ENCODE measurements around the gene IQCH. TPM values are rescaled to one million over a fixed set of nuclear protein-coding genes. Genes with fewer than 3 reads are reported as not detected.

The IQCH gene
- total RNA-seq: 1.0 and 1.1 TPM in 2 replicates

- DNase-seq (ENCODE audit: low read depth in 2 of 2): peak; percentile 86 to 97
Measured at GRCh38 chr15:67254238-67255175, at the start of gene IQCH, which contains the start of gene AAGAB. Gene IQCH, plus strand, starts transcription at chr15:67254786. Its CDS starts 111 bp downstream, at chr15:67254897. Gene AAGAB, minus strand, starts transcription at chr15:67254661. Its CDS starts 30 bp downstream, at chr15:67254631.

- no peak for DNase-seq (ENCODE audit: low read depth in 2 of 2)
Measured at GRCh38 chr15:67207555-67208207, 46.9 kb upstream of the IQCH start.

- DNase-seq (ENCODE audit: low read depth in 2 of 2): no peak
Measured at GRCh38 chr15:67208396-67208795, 46.2 kb upstream of the IQCH start.

GRCh38 chr15:67210555-67211168 is 43.9 kb upstream of the IQCH start:
- DNase-seq (ENCODE audit: low read depth in 2 of 2): no peak

GRCh38 chr15:67212684-67213367 is 41.8 kb upstream of the IQCH start:
- DNase-seq (ENCODE audit: low read depth in 2 of 2): no peak

GRCh38 chr15:67215102-67215501 is 39.5 kb upstream of the IQCH start:
- DNase-seq (ENCODE audit: low read depth in 2 of 2): no peak

GRCh38 chr15:67216859-67217258 is 37.7 kb upstream of the IQCH start:
- no peak for DNase-seq (ENCODE audit: low read depth in 2 of 2)

GRCh38 chr15:67218428-67218827 is 36.2 kb upstream of the IQCH start:
- DNase-seq (ENCODE audit: low read depth in 2 of 2): no peak

GRCh38 chr15:67219288-67219687 is 35.3 kb upstream of the IQCH start:
- DNase-seq (ENCODE audit: low read depth in 2 of 2): no peak

- no peak for DNase-seq (ENCODE audit: low read depth in 2 of 2)
Measured at GRCh38 chr15:67224889-67225288, 29.7 kb upstream of the IQCH start.

- no peak for DNase-seq (ENCODE audit: low read depth in 2 of 2)
Measured at GRCh38 chr15:67225336-67225735, 29.2 kb upstream of the IQCH start.

- no peak for DNase-seq (ENCODE audit: low read depth in 2 of 2)
Measured at GRCh38 chr15:67227431-67227830, 27.2 kb upstream of the IQCH start.

- DNase-seq (ENCODE audit: low read depth in 2 of 2): no peak
Measured at GRCh38 chr15:67227846-67228245, 26.7 kb upstream of the IQCH start.

- no peak for DNase-seq (ENCODE audit: low read depth in 2 of 2)
Measured at GRCh38 chr15:67228286-67228685, 26.3 kb upstream of the IQCH start.

- DNase-seq (ENCODE audit: low read depth in 2 of 2): no peak
Measured at GRCh38 chr15:67230504-67230903, 24.1 kb upstream of the IQCH start.

- no peak for DNase-seq (ENCODE audit: low read depth in 2 of 2)
Measured at GRCh38 chr15:67232591-67232990, 22.0 kb upstream of the IQCH start.

- DNase-seq (ENCODE audit: low read depth in 2 of 2): peak in 1 of 2 donors; percentile 42
Measured at GRCh38 chr15:67240235-67241131, 14.1 kb upstream of the IQCH start.

- DNase-seq (ENCODE audit: low read depth in 2 of 2): no peak
Measured at GRCh38 chr15:67241132-67241855, 13.3 kb upstream of the IQCH start.

- DNase-seq (ENCODE audit: low read depth in 2 of 2): peak in 1 of 2 donors; percentile 1
Measured at GRCh38 chr15:67242708-67243111, 11.9 kb upstream of the IQCH start.

GRCh38 chr15:67244971-67245478 is 9.6 kb upstream of the IQCH start:
- DNase-seq (ENCODE audit: low read depth in 2 of 2): peak in 1 of 2 donors; percentile 18
